Peyer's patch (tissue), 4 donors: ENCODE results near the gene LRG1. TPM values are rescaled to one million over a fixed set of nuclear protein-coding genes. Genes with fewer than 3 reads are reported as not detected.

Source experiments
- DNase-seq, 3 donors: peaks; one replicate each; pipeline ENCODE4 v3.0.0-alpha.2; 2017 to 2019
- H3K27ac ChIP-seq, 4 donors: fragments of 200-600 bp; sonication (generic); one replicate each; pipeline ENCODE4 v1.5.1; 2016 to 2019
- H3K27me3 ChIP-seq, 2 donors: fragments of 200-600 bp; sonication (generic); one replicate each; pipeline ENCODE4 v1.5.1; 2019
- H3K36me3 ChIP-seq, 3 donors: fragments of 200-600 bp; sonication (generic); one replicate each; pipeline ENCODE4 v1.5.1; 2016 to 2019
- H3K4me1 ChIP-seq, 4 donors: fragments of 200-600 bp; sonication (generic); one replicate each; pipeline ENCODE4 v1.5.1; 2016 to 2019
- H3K4me3 ChIP-seq, 4 donors: fragments of 200-600 bp; sonication (generic); 1 replicate in 3 of 4; 2 replicates in 1 of 4; pipeline ENCODE4 v1.5.1; 2016 to 2019; ENCODE audit warnings: mild to moderate bottlenecking in 1 of 4
- H3K9me3 ChIP-seq, 4 donors: fragments of 200-600 bp; sonication (generic); one replicate each; pipeline ENCODE4 v1.5.1; 2016 to 2019; ENCODE audit warnings: mild to moderate bottlenecking in 1 of 4
- CTCF ChIP-seq, 6 experiments: fragments of 450-650 bp in 4 of 6; fragments of 200-600 bp in 2 of 6; sonication (generic) in 1 of 6; IDR thresholded peaks; one replicate each; pipeline ENCODE4 v1.5.1; 2017 to 2019; ENCODE audit warnings: antibody characterized with exemption in 6 of 6, mild to moderate bottlenecking in 3 of 6, moderate library complexity in 1 of 6
- POLR2A ChIP-seq, 2 donors: fragments of 450-650 bp; IDR thresholded peaks; one replicate each; pipeline ENCODE4 v1.5.1; 2017; ENCODE audit warnings: antibody characterized with exemption in 2 of 2, mild to moderate bottlenecking in 2 of 2, moderate library complexity in 2 of 2
- total RNA-seq, 4 donors: library from RNA; depleted of rRNA; stranded (reverse); fragments of >200 nt; gene quantifications; one replicate each; pipeline ENCODE4 v1.1.0, GENCODE V29; 2016

Gene LRG1
- total RNA-seq, 4 donors from 2014 or later, result 1.7 to 3.5 (median 3.0) TPM

GRCh38 chr19:4578552-4579248 lies 38.9 kb upstream of the LRG1 start:
- TF ChIP-seq CTCF (IDR thresholded peaks at IDR 0.05) (no peak), POLR2A (IDR thresholded peaks at IDR 0.05) (no peak)
- Histone ChIP-seq H3K4me3 (no peak overlapping the region), H3K27me3 (peaks cover 0 to 23% of the 10 kb centered on the region in 2 donors), H3K27ac (no peak overlapping the region), H3K4me1 (peaks cover 0 to 11% (median 0%) of the 10 kb centered on the region in 4 donors), H3K36me3 (no peaks in the 10 kb centered on the region), H3K9me3 (no peaks in the 10 kb centered on the region)
- no peak for DNase-seq

- Histone ChIP-seq H3K9me3 (no peaks in the 10 kb centered on the region), H3K4me1 (peaks cover 0 to 11% (median 0%) of the 10 kb centered on the region in 4 donors), H3K4me3 (no peak overlapping the region), H3K27me3 (peaks cover 0 to 18% of the 10 kb centered on the region in 2 donors), H3K27ac (no peak overlapping the region), H3K36me3 (no peaks in the 10 kb centered on the region)
- TF ChIP-seq CTCF (IDR thresholded peaks at IDR 0.05) (no peak), POLR2A (IDR thresholded peaks at IDR 0.05) (no peak)
- DNase-seq, result no peak
These were observed 37.4 kb upstream of the LRG1 start for GRCh38 chr19:4577020-4577782.

- TF ChIP-seq POLR2A (IDR thresholded peaks at IDR 0.05) (no peak), CTCF (IDR thresholded peaks at IDR 0.05) (peak; percentile 26 to 62 (median 59))
- Histone ChIP-seq H3K27me3 (peaks cover 0 to 12% of the 10 kb centered on the region in 2 donors), H3K27ac (peak overlapping the region in 2 of 4 donors; percentile 50 to 52), H3K36me3 (no peaks in the 10 kb centered on the region), H3K4me1 (peaks cover 0 to 11% (median 0%) of the 10 kb centered on the region in 4 donors), H3K9me3 (no peaks in the 10 kb centered on the region), H3K4me3 (no peak overlapping the region)
- DNase-seq, result peak; percentile 61 to 83 (median 77)
These were observed 36.4 kb upstream of the LRG1 start for GRCh38 chr19:4576016-4576933.

- Histone ChIP-seq H3K27me3 (peaks cover 0 to 5% of the 10 kb centered on the region in 2 donors), H3K27ac (peak overlapping the region in 2 of 4 donors; percentile 50 to 52), H3K4me1 (peaks cover 0 to 3% (median 0%) of the 10 kb centered on the region in 4 donors), H3K4me3 (no peak overlapping the region), H3K9me3 (no peaks in the 10 kb centered on the region), H3K36me3 (no peaks in the 10 kb centered on the region)
- no peak for DNase-seq
- no peak for TF ChIP-seq CTCF (IDR thresholded peaks at IDR 0.05)
These were observed 35.6 kb upstream of the LRG1 start for GRCh38 chr19:4575267-4576015.

GRCh38 chr19:4573682-4574081 lies 33.8 kb upstream of the LRG1 start:
- H3K4me1 ChIP-seq, result no peaks in the 10 kb centered on the region
- TF ChIP-seq CTCF (IDR thresholded peaks at IDR 0.05) (no peak), POLR2A (IDR thresholded peaks at IDR 0.05) (no peak)
- no peak overlapping the region for H3K27ac ChIP-seq
- no peak overlapping the region for H3K4me3 ChIP-seq
- no peaks in the 10 kb centered on the region for H3K27me3 ChIP-seq
- no peaks in the 10 kb centered on the region for H3K36me3 ChIP-seq
- no peak for DNase-seq
- no peaks in the 10 kb centered on the region for H3K9me3 ChIP-seq
